Measurements from ENCODE around the gene SEMA6A. TPM values are rescaled to one million over a fixed set of nuclear protein-coding genes. Genes with fewer than 3 reads are reported as not detected.

Gene SEMA6A
- total RNA-seq, 1 donor from 2014 or later: 0.23 TPM

- Mint-ChIP-seq H3K27me3 (ENCODE audit: insufficient read depth) (peaks cover 7% of the 10 kb centered on the region), H3K4me1 (ENCODE audit: low read depth) (no peaks in the 10 kb centered on the region), H3K9me3 (no peaks in the 10 kb centered on the region), H3K36me3 (ENCODE audit: low read depth) (no peaks in the 10 kb centered on the region), H3K27ac (no peak overlapping the region), H3K4me3 (no peak overlapping the region)
- intact Hi-C loops (cut with micrococcal nuclease): no loop called here
- DNase-seq (ENCODE audit: low spot score): no peak
Measured at GRCh38 chr5:116593340-116593739, 18.7 kb upstream of the SEMA6A start.

DNA sequence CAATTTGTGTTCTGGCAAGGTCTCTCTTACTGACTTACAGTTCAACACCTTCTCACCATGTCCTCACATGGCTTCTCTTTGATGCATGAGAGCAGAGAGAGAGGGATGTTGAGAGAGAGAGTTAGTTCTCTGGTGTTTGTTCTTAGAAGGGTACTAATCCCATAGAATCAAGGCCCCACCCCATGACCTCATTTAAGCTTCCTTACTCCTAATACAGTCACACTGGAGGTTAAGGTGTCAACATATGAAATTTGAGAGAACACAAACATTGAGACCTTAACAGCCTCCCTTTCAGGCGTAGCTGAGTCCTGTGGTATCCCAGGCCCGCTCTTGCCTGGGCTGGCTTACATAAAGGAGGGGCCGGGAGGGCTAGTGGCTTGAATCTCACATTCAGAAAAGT lies 10.6 kb upstream of the SEMA6A start:
- peaks cover 9% of the 10 kb centered on the region for H3K4me1 Mint-ChIP-seq (ENCODE audit: low read depth)
- no peak overlapping the region for H3K4me3 Mint-ChIP-seq
- H3K9me3 Mint-ChIP-seq: no peaks in the 10 kb centered on the region
- no peaks in the 10 kb centered on the region for H3K36me3 Mint-ChIP-seq (ENCODE audit: low read depth)
- intact Hi-C loops (cut with micrococcal nuclease): no loop called here
- DNase-seq (ENCODE audit: low spot score): no peak
- no peak overlapping the region for H3K27ac Mint-ChIP-seq
- peaks cover 16% of the 10 kb centered on the region for H3K27me3 Mint-ChIP-seq (ENCODE audit: insufficient read depth)

DNA sequence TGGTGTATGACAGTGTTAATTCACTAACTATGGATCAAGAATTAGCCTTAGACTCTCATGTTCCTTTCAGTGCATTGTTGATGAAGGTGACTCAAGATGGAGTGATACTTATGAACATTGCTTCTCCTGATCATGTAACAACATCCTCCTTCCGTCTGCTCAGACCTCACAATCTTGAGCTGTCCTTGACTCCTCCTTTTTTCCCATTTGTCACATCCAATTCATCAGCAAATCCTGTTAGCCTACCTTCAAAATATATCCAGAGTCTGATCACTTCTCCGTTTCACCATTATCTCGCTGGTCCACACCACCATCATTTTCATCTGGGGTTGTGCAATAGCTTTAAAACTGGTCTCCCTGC lies 9.2 kb upstream of the SEMA6A start:
- H3K27ac Mint-ChIP-seq: no peak overlapping the region
- H3K36me3 Mint-ChIP-seq (ENCODE audit: low read depth): no peaks in the 10 kb centered on the region
- no peak for DNase-seq (ENCODE audit: low spot score)
- peaks cover 9% of the 10 kb centered on the region for H3K4me1 Mint-ChIP-seq (ENCODE audit: low read depth)
- H3K9me3 Mint-ChIP-seq: no peaks in the 10 kb centered on the region
- intact Hi-C loops (cut with micrococcal nuclease): no loop called here
- peaks cover 23% of the 10 kb centered on the region for H3K27me3 Mint-ChIP-seq (ENCODE audit: insufficient read depth)
- H3K4me3 Mint-ChIP-seq: no peak overlapping the region

DNA sequence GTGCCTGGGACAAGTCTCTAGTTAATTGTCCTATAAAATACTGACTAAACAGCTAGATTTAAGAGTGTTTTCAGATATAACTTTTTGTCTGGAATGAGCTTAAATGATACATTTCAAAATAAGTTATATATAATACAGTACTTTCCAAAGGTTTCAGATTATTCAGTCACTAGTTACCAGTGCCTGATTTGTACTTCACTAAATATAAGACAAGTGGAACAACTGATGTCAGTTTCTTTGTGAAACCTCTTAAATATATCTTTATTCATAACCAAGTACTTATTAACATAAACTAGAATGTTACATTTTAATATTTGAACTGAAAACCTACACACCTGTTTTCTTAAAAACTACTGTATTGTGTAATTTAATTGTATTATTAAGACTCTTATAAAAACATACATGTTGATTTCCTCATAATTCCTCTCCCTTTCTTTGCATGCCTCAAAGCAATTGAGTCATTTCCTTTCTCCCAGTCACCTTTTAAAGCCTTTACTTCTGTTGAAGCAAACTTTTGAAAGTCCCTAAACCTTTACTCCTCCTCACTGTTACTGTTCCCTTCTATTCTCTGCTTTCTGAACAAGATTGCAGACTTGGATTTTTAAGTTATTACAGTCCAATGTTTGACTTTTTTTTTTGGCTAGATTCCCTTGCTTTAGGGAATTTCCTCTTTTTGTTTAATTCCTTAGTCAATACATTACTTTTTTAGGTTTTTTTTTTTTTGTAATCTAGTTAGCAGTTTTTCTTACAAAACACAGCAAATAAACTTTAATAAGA lies 8.7 kb upstream of the SEMA6A start:
- Mint-ChIP-seq H3K27me3 (ENCODE audit: insufficient read depth) (peaks cover 27% of the 10 kb centered on the region), H3K9me3 (no peaks in the 10 kb centered on the region), H3K36me3 (ENCODE audit: low read depth) (no peaks in the 10 kb centered on the region), H3K4me3 (no peak overlapping the region), H3K4me1 (ENCODE audit: low read depth) (peaks cover 9% of the 10 kb centered on the region), H3K27ac (no peak overlapping the region)
- no peak for DNase-seq (ENCODE audit: low spot score)
- intact Hi-C loops (cut with micrococcal nuclease): no loop called here

DNA sequence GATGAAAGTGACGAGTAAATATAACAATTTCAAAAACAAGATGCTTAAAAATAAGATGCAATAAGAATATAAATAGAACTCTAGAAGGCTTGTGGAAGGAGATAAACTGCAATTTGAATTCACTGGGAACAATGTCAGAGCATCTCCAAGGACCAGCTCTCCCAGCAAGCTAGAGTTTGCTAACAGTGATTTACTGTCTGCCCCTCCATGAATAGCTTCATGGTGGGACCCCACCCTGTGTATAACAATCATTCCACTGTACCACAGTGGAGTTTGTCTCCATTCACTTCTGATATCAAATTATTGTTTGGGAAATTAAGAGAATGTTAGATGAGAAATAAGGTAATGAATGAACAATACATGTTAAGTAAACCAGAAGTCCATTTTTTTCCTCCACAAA lies 7.3 kb upstream of the SEMA6A start:
- H3K36me3 Mint-ChIP-seq (ENCODE audit: low read depth): no peaks in the 10 kb centered on the region
- no peak for DNase-seq (ENCODE audit: low spot score)
- no peak overlapping the region for H3K27ac Mint-ChIP-seq
- H3K9me3 Mint-ChIP-seq: no peaks in the 10 kb centered on the region
- peaks cover 15% of the 10 kb centered on the region for H3K4me1 Mint-ChIP-seq (ENCODE audit: low read depth)
- peaks cover 34% of the 10 kb centered on the region for H3K27me3 Mint-ChIP-seq (ENCODE audit: insufficient read depth)
- intact Hi-C loops (cut with micrococcal nuclease): no loop called here
- no peak overlapping the region for H3K4me3 Mint-ChIP-seq

DNA sequence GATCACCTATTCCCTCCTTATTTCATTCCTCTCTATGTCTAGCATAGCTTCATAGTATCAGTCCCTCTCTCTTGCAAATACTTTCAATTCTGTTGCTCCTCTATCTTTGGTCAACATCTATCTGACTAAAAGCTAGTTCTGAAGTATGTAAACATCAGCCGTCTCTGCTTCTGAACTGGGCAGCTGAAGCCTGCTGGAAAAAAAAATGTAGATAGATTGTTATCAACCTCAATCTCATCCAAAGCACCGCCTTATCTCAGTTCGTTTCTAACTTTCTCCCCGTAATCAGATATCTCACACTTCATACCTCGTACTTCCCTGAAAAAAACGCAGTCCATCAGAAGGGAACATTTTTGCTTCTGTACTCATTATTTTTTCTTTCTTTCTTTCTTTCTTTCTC lies 4.5 kb upstream of the SEMA6A start:
- H3K4me3 Mint-ChIP-seq: no peak overlapping the region
- H3K9me3 Mint-ChIP-seq: no peaks in the 10 kb centered on the region
- intact Hi-C loops (cut with micrococcal nuclease): loop anchor here (5.0 kb wide), 1 partner anchor 762 kb away; the partner anchor contains the start of gene CDO1
- H3K27me3 Mint-ChIP-seq (ENCODE audit: insufficient read depth): peaks cover 53% of the 10 kb centered on the region
- DNase-seq (ENCODE audit: low spot score): no peak
- no peaks in the 10 kb centered on the region for H3K36me3 Mint-ChIP-seq (ENCODE audit: low read depth)
- no peak overlapping the region for H3K27ac Mint-ChIP-seq
- H3K4me1 Mint-ChIP-seq (ENCODE audit: low read depth): peaks cover 32% of the 10 kb centered on the region

DNA sequence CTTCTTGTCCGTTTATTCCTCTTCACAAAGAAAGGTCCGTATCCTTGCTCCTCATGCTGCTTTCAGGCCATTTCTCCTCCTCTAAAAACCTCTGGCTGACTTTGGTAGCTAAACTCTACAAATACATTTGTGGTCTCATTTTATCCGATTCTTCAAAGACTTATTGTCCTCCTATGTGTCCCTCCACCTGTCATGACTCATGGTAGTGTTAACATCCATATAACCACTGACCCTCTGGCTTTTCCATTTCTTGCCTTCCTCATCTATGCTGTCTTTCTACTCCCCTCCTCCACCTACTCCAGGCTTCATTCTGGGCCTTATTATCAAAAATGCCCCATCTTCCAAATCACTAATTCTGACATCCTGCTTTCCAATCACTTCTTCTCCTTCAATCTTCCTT lies 4.1 kb upstream of the SEMA6A start:
- Mint-ChIP-seq H3K4me3 (no peak overlapping the region), H3K4me1 (ENCODE audit: low read depth) (peaks cover 30% of the 10 kb centered on the region), H3K9me3 (no peaks in the 10 kb centered on the region), H3K36me3 (ENCODE audit: low read depth) (no peaks in the 10 kb centered on the region), H3K27me3 (ENCODE audit: insufficient read depth) (peaks cover 56% of the 10 kb centered on the region), H3K27ac (no peak overlapping the region)
- DNase-seq (ENCODE audit: low spot score): no peak
- intact Hi-C loops (cut with micrococcal nuclease): loop anchor here (5.0 kb wide), 1 partner anchor 761 kb away; the partner anchor contains the start of gene CDO1

GRCh38 chr5:116577064-116577788 lies 2.6 kb upstream of the SEMA6A start:
- H3K36me3 Mint-ChIP-seq (ENCODE audit: low read depth): no peaks in the 10 kb centered on the region
- H3K4me3 Mint-ChIP-seq: no peak overlapping the region
- no peak for DNase-seq (ENCODE audit: low spot score)
- H3K4me1 Mint-ChIP-seq (ENCODE audit: low read depth): peaks cover 26% of the 10 kb centered on the region
- H3K27ac Mint-ChIP-seq: no peak overlapping the region
- intact Hi-C loops (cut with micrococcal nuclease): loop anchor here (5.0 kb wide), 1 partner anchor 760 kb away; the partner anchor contains the start of gene CDO1
- peaks cover 69% of the 10 kb centered on the region for H3K27me3 Mint-ChIP-seq (ENCODE audit: insufficient read depth)
- H3K9me3 Mint-ChIP-seq: no peaks in the 10 kb centered on the region

DNA sequence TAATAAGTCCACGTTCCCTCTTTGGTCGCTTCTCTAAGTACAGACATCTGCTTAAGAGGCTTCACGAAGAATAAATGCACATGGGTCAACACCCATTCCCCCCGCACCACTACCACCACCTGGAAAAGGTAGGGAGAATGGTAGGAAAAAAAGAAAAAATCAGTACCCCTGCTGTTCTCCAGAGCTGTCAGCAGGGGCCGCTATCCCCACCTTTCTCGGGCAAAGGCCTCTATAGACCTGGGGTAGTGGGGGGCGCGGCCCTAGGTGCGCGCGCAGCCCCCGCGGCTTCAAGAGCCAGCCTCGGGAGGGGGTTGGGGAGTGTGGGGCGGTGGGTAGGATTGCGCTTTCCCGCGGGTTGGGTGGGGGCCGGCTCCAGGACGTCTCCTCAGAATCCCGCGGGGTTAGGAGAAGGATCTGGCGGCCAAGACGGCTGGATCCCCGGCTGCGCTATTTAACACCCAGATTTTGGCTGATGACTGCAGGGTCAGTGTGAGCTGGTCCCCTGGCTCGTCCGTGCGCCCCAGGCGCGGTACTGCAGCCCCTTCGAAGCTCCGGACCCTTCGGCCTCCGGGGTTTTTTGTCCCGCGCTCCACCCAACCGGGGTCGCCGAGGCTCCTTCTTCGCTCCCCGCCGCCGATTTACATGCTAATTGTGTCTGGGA lies 1.6 kb upstream of the SEMA6A start:
- Mint-ChIP-seq H3K36me3 (ENCODE audit: low read depth) (no peaks in the 10 kb centered on the region), H3K27ac (peak overlapping the region; percentile 34), H3K27me3 (ENCODE audit: insufficient read depth) (peaks cover 75% of the 10 kb centered on the region), H3K9me3 (no peaks in the 10 kb centered on the region), H3K4me3 (peak overlapping the region; percentile 39), H3K4me1 (ENCODE audit: low read depth) (peaks cover 26% of the 10 kb centered on the region)
- intact Hi-C loops (cut with micrococcal nuclease): loop anchor here (5.0 kb wide), 1 partner anchor 759 kb away; the partner anchor contains the start of gene CDO1
- peak; percentile 20 for DNase-seq (ENCODE audit: low spot score)

DNA sequence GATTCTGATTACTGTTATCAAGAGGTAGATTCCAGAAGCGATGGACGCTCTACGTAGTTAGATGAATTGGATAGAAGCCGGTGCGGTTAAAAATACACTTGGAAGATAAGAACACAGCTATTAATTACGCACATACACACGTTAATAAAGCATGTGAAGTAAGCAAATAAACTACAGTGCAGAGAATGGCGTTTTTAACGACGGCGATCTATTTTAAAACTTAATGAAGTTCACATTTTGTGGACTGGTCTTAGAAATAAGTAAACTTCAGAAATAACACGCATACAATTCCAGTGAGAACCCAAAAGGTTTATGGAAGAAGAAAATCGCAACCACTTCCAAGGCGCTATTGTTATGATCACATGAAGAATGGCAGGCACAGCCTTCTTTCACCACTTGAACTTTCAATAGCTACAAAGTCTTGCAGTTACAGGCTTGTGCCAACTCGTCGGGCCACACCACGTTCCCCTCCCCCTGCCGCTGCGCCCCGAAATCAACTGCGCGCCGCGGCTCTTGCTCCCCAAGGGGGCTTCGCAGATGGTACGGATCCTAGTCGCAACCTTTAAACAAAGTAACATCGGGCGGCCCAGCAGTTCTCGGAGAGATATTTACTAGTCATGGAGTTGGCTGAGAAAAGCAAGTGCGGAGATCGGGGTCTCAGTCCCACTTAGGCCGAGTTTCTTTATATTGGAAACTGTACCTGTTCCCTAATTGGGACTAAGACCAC lies 866 bp upstream of the SEMA6A start:
- H3K36me3 Mint-ChIP-seq (ENCODE audit: low read depth): no peaks in the 10 kb centered on the region
- H3K27me3 Mint-ChIP-seq (ENCODE audit: insufficient read depth): peaks cover 76% of the 10 kb centered on the region
- H3K4me3 Mint-ChIP-seq: peak overlapping the region; percentile 66
- peak overlapping the region; percentile 44 for H3K27ac Mint-ChIP-seq
- intact Hi-C loops (cut with micrococcal nuclease): loop anchor here (5.0 kb wide), 1 partner anchor 758 kb away; the partner anchor contains the start of gene CDO1
- no peaks in the 10 kb centered on the region for H3K9me3 Mint-ChIP-seq
- peaks cover 26% of the 10 kb centered on the region for H3K4me1 Mint-ChIP-seq (ENCODE audit: low read depth)
- DNase-seq (ENCODE audit: low spot score): no peak

GRCh38 chr5:116573702-116574366 lies 789 bp downstream of the SEMA6A start:
- Mint-ChIP-seq H3K4me3 (peak overlapping the region; percentile 81), H3K9me3 (no peaks in the 10 kb centered on the region), H3K36me3 (ENCODE audit: low read depth) (no peaks in the 10 kb centered on the region), H3K4me1 (ENCODE audit: low read depth) (peaks cover 26% of the 10 kb centered on the region), H3K27ac (peak overlapping the region; percentile 76), H3K27me3 (ENCODE audit: insufficient read depth) (peaks cover 76% of the 10 kb centered on the region)
- intact Hi-C loops (cut with micrococcal nuclease): loop anchor here (5.0 kb wide), 2 partner anchors 437 to 612 kb away; partner anchors contain the start of gene LVRN
- no peak for DNase-seq (ENCODE audit: low spot score)

- Mint-ChIP-seq H3K4me1 (ENCODE audit: low read depth) (peaks cover 26% of the 10 kb centered on the region), H3K9me3 (no peaks in the 10 kb centered on the region), H3K27ac (no peak overlapping the region), H3K36me3 (ENCODE audit: low read depth) (no peaks in the 10 kb centered on the region), H3K4me3 (peak overlapping the region; percentile 33), H3K27me3 (ENCODE audit: insufficient read depth) (peaks cover 78% of the 10 kb centered on the region)
- intact Hi-C loops (cut with micrococcal nuclease): loop anchor here (5.0 kb wide), 2 partner anchors 436 to 611 kb away; partner anchors contain the start of gene LVRN
- DNase-seq (ENCODE audit: low spot score): no peak
Measured at GRCh38 chr5:116573279-116573701, 1.3 kb downstream of the SEMA6A start.
